GM15510 (cell line): ENCODE results near the gene MTHFSD.

Source experiments
- POLR2A ChIP-seq: IDR thresholded peaks from 3 replicates; pipeline ENCODE4 v1.6.1; 2011; ENCODE audit warnings: borderline replicate concordance; ENCODE audit not compliant: insufficient read length; ENCODE audit errors: extremely low read depth

Gene MTHFSD

DNA sequence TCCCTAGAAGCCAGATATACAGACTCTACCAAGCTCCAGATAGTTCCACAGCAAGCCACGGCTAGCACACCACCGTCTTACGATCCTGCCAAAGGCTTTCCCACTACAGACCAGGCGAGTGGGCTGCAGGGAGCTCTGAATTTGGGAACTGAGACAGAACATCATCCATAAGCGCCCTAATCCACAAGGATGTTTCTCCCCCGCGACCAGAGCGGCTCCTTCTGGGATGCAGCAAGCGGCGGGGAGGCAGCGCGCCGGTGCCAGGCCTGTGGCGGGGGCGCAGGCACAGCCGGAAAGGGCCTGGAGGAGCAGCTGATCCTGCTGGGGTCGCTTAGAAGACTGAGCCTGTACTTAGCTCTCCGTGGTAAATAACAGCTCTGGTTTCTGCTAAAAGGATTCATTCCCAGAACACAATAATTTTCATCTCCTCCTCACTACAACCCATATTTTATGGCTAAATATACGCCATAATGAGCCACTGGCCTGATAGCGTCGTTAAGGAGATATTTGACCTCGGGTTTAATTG is 60.9 kb downstream of the MTHFSD start:
- no peak for TF ChIP-seq POLR2A

DNA sequence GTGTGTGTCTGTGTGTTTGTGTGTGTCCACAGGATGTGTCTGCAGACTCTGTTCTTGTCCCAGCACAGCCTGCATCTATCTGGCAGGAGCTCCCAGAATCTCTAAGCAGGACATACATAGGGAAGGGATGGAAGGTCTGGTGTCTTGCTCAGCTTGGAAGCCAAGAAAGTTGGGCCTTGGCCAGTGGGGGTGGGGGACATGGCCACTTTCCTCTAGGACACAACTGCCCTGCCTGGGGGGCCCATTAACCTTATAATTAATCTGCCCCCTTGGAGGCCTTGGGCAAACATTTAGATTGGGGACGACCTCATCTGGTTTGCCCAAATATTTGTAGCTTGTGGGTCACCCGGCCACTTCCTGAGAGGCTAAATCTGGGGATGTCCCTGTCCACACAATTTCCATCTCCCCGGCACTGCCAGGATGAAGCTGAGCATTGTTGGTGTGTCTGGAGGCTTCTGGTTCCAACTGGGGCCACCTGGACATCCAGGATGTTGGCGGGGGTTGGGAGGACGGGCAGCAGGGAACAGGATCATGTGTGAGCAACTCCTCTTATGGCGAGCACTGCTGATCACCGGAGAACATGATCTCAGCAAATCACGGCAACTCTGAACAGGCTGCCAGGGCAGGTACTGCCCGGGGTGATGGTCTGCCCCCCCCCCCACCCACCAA is 61.9 kb downstream of the MTHFSD start:
- TF ChIP-seq POLR2A: no peak

- no peak for TF ChIP-seq POLR2A
These were observed 62.6 kb downstream of the MTHFSD start for GRCh38 chr16:86492267-86492960.

GRCh38 chr16:86491640-86492023 is 63.4 kb downstream of the MTHFSD start:
- TF ChIP-seq POLR2A: no peak

GRCh38 chr16:86490859-86491639 is 64.0 kb downstream of the MTHFSD start:
- TF ChIP-seq POLR2A: no peak

DNA sequence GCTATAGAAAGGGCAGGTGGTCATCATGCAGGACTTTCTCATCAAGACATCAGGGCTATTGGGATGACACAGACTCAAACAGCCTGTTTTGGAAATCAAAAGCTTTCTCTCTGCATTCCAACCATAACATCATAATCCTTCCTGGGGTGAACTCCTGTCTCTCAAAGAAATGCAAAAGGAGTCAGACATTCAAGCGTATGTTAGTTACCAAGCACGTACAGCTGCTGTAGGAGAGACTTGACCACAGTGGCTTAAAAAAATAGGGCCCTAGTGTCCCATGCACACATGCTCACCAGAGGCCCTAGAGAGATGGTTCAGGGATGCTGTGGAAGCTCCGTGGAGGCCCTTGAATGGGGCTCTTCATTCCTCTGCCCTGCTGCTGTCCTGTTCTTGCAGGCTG is 69.3 kb downstream of the MTHFSD start:
- no peak for TF ChIP-seq POLR2A

- no peak for TF ChIP-seq POLR2A
These were observed 70.8 kb downstream of the MTHFSD start for GRCh38 chr16:86484240-86484639.

GRCh38 chr16:86481607-86482006 is 73.4 kb downstream of the MTHFSD start:
- no peak for TF ChIP-seq POLR2A

DNA sequence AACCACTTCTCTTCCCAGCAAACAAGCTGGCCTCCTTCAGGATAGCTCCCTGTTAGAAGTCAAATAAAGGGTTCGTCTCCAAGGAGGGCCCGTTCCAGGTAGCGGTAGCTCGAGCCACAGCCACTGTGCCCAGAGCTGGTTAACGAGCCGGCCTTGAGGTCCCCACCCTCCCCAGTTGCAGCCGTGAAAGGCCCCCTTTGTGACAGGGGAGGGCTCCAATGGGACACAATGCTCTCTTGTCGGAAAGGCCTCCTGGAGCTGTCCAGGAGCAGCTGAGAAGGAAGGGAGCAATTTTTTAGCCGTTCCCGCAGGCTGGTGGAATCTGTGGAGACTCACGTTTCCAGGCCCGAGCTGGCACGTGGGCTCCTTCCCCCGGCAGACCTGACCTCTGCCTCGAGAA is 74.6 kb downstream of the MTHFSD start:
- TF ChIP-seq POLR2A: no peak
